GM23338 (cell line): Measurements from ENCODE around the gene EIF4G3.

Experiments used
- CREB1 ChIP-seq: fragments of 250-450 bp; sonication (Bioruptor Pico); IDR thresholded peaks from 2 replicates; pipeline ENCODE4 v1.5.0; 2020; ENCODE audit warnings: low read depth, mild to moderate bottlenecking, moderate library complexity
- CTCF ChIP-seq, 2 experiments: fragments of 200-600 bp in 1 of 2; sonication (generic) in 1 of 2; conservative IDR thresholded peaks; 2 replicates each; pipeline versions ENCODE4 v1.5.1 to v1.6.1; 2016 to 2017; ENCODE audit warnings: antibody characterized with exemption in 2 of 2, low read depth in 2 of 2, mild to moderate bottlenecking in 2 of 2, moderate library complexity in 1 of 2
- ETS1 ChIP-seq: IDR thresholded peaks from 2 replicates; pipeline ENCODE4 v1.6.1; 2016; ENCODE audit warnings: antibody characterized with exemption
- EZH2 ChIP-seq: fragments of 200-600 bp; sonication (generic); IDR thresholded peaks from one replicate; pipeline ENCODE4 v1.8.0; 2017; ENCODE audit warnings: antibody characterized with exemption, mild to moderate bottlenecking, low read depth; ENCODE audit not compliant: unreplicated experiment
- EZH2phosphoT487 ChIP-seq: fragments of 200-600 bp; sonication (generic); IDR thresholded peaks from one replicate; pipeline ENCODE4 v1.8.1; 2018; ENCODE audit warnings: antibody characterized with exemption; ENCODE audit not compliant: unreplicated experiment
- JUNB ChIP-seq: IDR thresholded peaks from one replicate; pipeline ENCODE4 v1.6.1; 2016; ENCODE audit warnings: antibody characterized with exemption; ENCODE audit not compliant: unreplicated experiment
- NANOG ChIP-seq: IDR thresholded peaks from 2 replicates; pipeline ENCODE4 v1.6.1; 2016; ENCODE audit warnings: antibody characterized with exemption, borderline replicate concordance
- POLR2AphosphoS5 ChIP-seq: IDR thresholded peaks from 2 replicates; pipeline ENCODE4 v1.6.1; 2016; ENCODE audit warnings: antibody characterized with exemption, low read depth
- REST ChIP-seq: IDR thresholded peaks from one replicate; pipeline ENCODE4 v1.6.1; 2018; ENCODE audit warnings: antibody characterized with exemption; ENCODE audit not compliant: unreplicated experiment
- STAT1 ChIP-seq: IDR thresholded peaks from one replicate; pipeline ENCODE4 v1.6.1; 2016; ENCODE audit warnings: antibody characterized with exemption; ENCODE audit not compliant: unreplicated experiment
- ZNF114 ChIP-seq: fragments of 250-450 bp; sonication (Bioruptor Pico); IDR thresholded peaks from 2 replicates; pipeline ENCODE4 v1.5.0; 2020; ENCODE audit warnings: mild to moderate bottlenecking, moderate library complexity
- ZNF331 ChIP-seq: fragments of 250-450 bp; sonication (Bioruptor Pico); IDR thresholded peaks from 2 replicates; pipeline ENCODE4 v1.5.0; 2020; ENCODE audit warnings: low read depth, mild to moderate bottlenecking, moderate library complexity
- ZNF462 ChIP-seq: fragments of 250-450 bp; sonication (Bioruptor Pico); IDR thresholded peaks from 2 replicates; pipeline ENCODE4 v1.5.0; 2020; ENCODE audit warnings: mild to moderate bottlenecking, moderate library complexity

- TF ChIP-seq CTCF (conservative IDR thresholded peaks at IDR 0.05; ENCODE audit: low read depth in 2 of 2) (no peak), POLR2AphosphoS5 (no peak), REST (no peak), EZH2 (no peak), EZH2phosphoT487 (no peak), STAT1 (no peak), ETS1 (no peak), JUNB (no peak), CREB1 (CRISPR knock-in tag) (no peak), ZNF462 (no peak), NANOG (no peak), ZNF114 (no peak), ZNF331 (CRISPR knock-in tag) (no peak)
Observed at GRCh38 chr1:21089731-21090130, 87.0 kb downstream of the EIF4G3 start.
